K562 (cell line): ENCODE measurements around the gene NUB1.

Experiments used
- BRF1 ChIP-seq: IDR thresholded peaks from 3 replicates; pipeline ENCODE4 v1.6.1; 2011; ENCODE audit warnings: borderline replicate concordance, mild to moderate bottlenecking; ENCODE audit not compliant: insufficient read length; ENCODE audit errors: extremely low read depth
- KAT2B ChIP-seq: IDR thresholded peaks from one replicate; pipeline ENCODE4 v1.6.1; 2012; ENCODE audit warnings: low read depth, mild to moderate bottlenecking, control low read depth, inconsistent platforms, low read length, moderate library complexity
- MYC ChIP-seq, 2 experiments: fragments of 250-450 bp in 1 of 2; sonication (Bioruptor Pico) in 1 of 2; IDR thresholded peaks; 2 replicates each; pipeline versions ENCODE4 v1.5.1 to v1.6.1; 2012 to 2021; ENCODE audit warnings: low read depth in 2 of 2, borderline replicate concordance in 1 of 2, improper control_type of control experiment in 1 of 2, low read length in 1 of 2, mild to moderate bottlenecking in 1 of 2, moderate library complexity in 1 of 2
- NCOA1 ChIP-seq: fragments of 450-650 bp; IDR thresholded peaks from 2 replicates; pipeline ENCODE4 v1.6.1; 2016; ENCODE audit warnings: low read depth
- TBP ChIP-seq: optimal IDR thresholded peaks from 2 replicates; pipeline ENCODE3; 2011; ENCODE audit warnings: low read depth, low read length, improper control_type of control experiment
- TCF7L2 ChIP-seq: fragments of 150-350 bp; IDR thresholded peaks from 2 replicates; pipeline ENCODE4 v1.6.1; 2016; ENCODE audit warnings: low read depth, mild to moderate bottlenecking, low read length, moderate library complexity
- ZNF224 ChIP-seq: sonication (generic); formaldehyde crosslinking; IDR thresholded peaks from 2 replicates; pipeline ENCODE4 v1.8.0; 2022; ENCODE audit warnings: mild to moderate bottlenecking, missing genetic modification reagents
- TF ChIP-seq, protein P1 (sequence below): sonication (generic); formaldehyde crosslinking; IDR thresholded peaks from 2 replicates; pipeline ENCODE4 v1.8.1; 2023; ENCODE audit warnings: mild to moderate bottlenecking, missing genetic modification reagents
- TF ChIP-seq, protein P2 (sequence below), 3 experiments: IDR thresholded peaks in 2 of 3; conservative IDR thresholded peaks in 1 of 3; 2 replicates each; pipeline ENCODE4 v1.5.1; 2011 to 2012; ENCODE audit warnings: low read length in 3 of 3, mild to moderate bottlenecking in 3 of 3, control low read depth in 2 of 3, improper control_type of control experiment in 1 of 3, inconsistent platforms in 1 of 3, low read depth in 1 of 3, mixed read lengths in 1 of 3, moderate library complexity in 1 of 3; ENCODE audit not compliant: insufficient read depth in 2 of 3
- TF ChIP-seq, protein P3 (sequence below): conservative IDR thresholded peaks from 2 replicates; pipeline ENCODE4 v1.6.1; 2011; ENCODE audit warnings: low read depth, mild to moderate bottlenecking, low read length; ENCODE audit not compliant: control insufficient read depth

DNA sequence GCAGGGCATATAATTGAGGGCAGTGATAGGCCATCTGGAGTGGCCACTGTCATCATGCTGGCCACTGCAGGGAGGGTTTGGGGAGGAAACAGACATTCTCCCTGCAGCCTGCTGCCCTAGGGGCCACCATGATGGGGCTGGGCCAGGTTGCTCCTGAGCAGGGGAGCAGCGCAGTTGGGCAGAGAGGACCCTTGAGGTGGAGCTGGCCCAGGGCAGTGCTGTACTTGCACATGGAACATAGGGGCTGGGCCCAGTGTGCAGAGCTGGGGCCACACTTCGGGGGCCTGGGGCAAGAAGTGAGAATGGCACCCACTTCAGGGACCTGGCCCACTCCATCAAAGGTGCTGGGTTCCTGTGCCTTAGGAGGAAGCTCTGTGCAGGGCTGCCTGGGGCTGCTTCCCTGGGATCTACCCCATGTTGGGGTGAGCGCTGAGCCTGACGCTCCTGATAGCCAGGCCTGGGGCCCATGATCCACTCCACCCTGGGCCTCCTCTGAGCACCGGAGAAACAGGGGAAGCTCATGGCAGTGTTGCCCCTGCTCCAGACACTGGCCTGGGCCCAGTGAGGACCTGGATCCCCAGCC lies 21.3 kb upstream of the NUB1 start:
- TF ChIP-seq, protein P1, sequence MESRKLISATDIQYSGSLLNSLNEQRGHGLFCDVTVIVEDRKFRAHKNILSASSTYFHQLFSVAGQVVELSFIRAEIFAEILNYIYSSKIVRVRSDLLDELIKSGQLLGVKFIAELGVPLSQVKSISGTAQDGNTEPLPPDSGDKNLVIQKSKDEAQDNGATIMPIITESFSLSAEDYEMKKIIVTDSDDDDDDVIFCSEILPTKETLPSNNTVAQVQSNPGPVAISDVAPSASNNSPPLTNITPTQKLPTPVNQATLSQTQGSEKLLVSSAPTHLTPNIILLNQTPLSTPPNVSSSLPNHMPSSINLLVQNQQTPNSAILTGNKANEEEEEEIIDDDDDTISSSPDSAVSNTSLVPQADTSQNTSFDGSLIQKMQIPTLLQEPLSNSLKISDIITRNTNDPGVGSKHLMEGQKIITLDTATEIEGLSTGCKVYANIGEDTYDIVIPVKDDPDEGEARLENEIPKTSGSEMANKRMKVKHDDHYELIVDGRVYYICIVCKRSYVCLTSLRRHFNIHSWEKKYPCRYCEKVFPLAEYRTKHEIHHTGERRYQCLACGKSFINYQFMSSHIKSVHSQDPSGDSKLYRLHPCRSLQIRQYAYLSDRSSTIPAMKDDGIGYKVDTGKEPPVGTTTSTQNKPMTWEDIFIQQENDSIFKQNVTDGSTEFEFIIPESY (CRISPR knock-in tag) = no peak
- TF ChIP-seq, protein P2, sequence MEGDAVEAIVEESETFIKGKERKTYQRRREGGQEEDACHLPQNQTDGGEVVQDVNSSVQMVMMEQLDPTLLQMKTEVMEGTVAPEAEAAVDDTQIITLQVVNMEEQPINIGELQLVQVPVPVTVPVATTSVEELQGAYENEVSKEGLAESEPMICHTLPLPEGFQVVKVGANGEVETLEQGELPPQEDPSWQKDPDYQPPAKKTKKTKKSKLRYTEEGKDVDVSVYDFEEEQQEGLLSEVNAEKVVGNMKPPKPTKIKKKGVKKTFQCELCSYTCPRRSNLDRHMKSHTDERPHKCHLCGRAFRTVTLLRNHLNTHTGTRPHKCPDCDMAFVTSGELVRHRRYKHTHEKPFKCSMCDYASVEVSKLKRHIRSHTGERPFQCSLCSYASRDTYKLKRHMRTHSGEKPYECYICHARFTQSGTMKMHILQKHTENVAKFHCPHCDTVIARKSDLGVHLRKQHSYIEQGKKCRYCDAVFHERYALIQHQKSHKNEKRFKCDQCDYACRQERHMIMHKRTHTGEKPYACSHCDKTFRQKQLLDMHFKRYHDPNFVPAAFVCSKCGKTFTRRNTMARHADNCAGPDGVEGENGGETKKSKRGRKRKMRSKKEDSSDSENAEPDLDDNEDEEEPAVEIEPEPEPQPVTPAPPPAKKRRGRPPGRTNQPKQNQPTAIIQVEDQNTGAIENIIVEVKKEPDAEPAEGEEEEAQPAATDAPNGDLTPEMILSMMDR (IDR thresholded peaks at IDR 0.05 in 2 of 3, conservative IDR thresholded peaks at IDR 0.05 in 1 of 3; ENCODE audit: insufficient read depth in 2 of 3, low read depth in 1 of 3, low read length in 3 of 3) = no peak
- TF ChIP-seq TCF7L2 = no peak
- TF ChIP-seq BRF1 = no peak
- TF ChIP-seq NCOA1 = no peak
- TF ChIP-seq, protein P3, sequence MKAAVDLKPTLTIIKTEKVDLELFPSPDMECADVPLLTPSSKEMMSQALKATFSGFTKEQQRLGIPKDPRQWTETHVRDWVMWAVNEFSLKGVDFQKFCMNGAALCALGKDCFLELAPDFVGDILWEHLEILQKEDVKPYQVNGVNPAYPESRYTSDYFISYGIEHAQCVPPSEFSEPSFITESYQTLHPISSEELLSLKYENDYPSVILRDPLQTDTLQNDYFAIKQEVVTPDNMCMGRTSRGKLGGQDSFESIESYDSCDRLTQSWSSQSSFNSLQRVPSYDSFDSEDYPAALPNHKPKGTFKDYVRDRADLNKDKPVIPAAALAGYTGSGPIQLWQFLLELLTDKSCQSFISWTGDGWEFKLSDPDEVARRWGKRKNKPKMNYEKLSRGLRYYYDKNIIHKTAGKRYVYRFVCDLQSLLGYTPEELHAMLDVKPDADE = no peak
- TF ChIP-seq MYC (IDR thresholded peaks at IDR 0.05; ENCODE audit: low read depth, low read length) = no peak
- no peak for TF ChIP-seq MYC (CRISPR knock-in tag; IDR thresholded peaks at IDR 0.05; ENCODE audit: borderline replicate concordance, low read depth)
- TF ChIP-seq ZNF224 (CRISPR knock-in tag) = no peak
- no peak for TF ChIP-seq KAT2B
- TF ChIP-seq TBP = no peak
